GM20000 (cell line): ENCODE measurements around the gene PIAS1.

Source experiments
- DNase-seq: peaks from one replicate; pipeline ENCODE4 v3.0.0; 2012; ENCODE audit warnings: low spot score
- CTCF ChIP-seq: IDR thresholded peaks from 2 replicates; pipeline ENCODE4 v1.5.1; 2012; ENCODE audit warnings: mild to moderate bottlenecking, control low read depth; ENCODE audit errors: extremely low read depth, missing control alignments

PIAS1 gene

GRCh38 chr15:68173119-68173518 is 119.0 kb downstream of the PIAS1 start:
- no peak for DNase-seq
- TF ChIP-seq CTCF: no peak

- TF ChIP-seq CTCF: no peak
- DNase-seq: no peak
Measured at GRCh38 chr15:68175526-68175925, 121.4 kb downstream of the PIAS1 start.

- no peak for TF ChIP-seq CTCF
- no peak for DNase-seq
Measured at GRCh38 chr15:68176601-68177000, 122.5 kb downstream of the PIAS1 start.

- no peak for DNase-seq
- no peak for TF ChIP-seq CTCF
Measured at GRCh38 chr15:68177742-68178141, 123.6 kb downstream of the PIAS1 start.

- DNase-seq: no peak
- no peak for TF ChIP-seq CTCF
Measured at GRCh38 chr15:68183616-68184315, 129.7 kb downstream of the PIAS1 start.

GRCh38 chr15:68184616-68185480 is 130.7 kb downstream of the PIAS1 start:
- no peak for DNase-seq
- no peak for TF ChIP-seq CTCF

- no peak for TF ChIP-seq CTCF
- DNase-seq: no peak
Measured at GRCh38 chr15:68186671-68187397, 132.7 kb downstream of the PIAS1 start.
